GM23338 (cell line): ENCODE measurements around the gene RUSF1. TPM values are rescaled to one million over a fixed set of nuclear protein-coding genes. Genes with fewer than 3 reads are reported as not detected.

Experiments
- ATAC-seq: fragments of 200-7000 bp; cut with Tn5 transposase; 3 replicates; pipeline ENCODE4 v1.9.1; 2020
- DNase-seq: peaks from one replicate; pipeline ENCODE4 v3.0.0-alpha.2; 2015; ENCODE audit warnings: low spot score
- H2AFZ ChIP-seq: fragments of 200-600 bp; sonication (generic); 2 replicates; pipeline ENCODE4 v1.8.0; 2016; ENCODE audit warnings: antibody characterized with exemption, mild to moderate bottlenecking, moderate library complexity
- H3F3A ChIP-seq: fragments of 200-600 bp; sonication (generic); replicated peaks from 2 replicates; pipeline ENCODE4 v1.8.0; 2017; ENCODE audit warnings: antibody characterized with exemption, mixed run types, low read depth
- H3K27ac ChIP-seq: fragments of 200-600 bp; sonication (generic); 2 replicates; pipeline ENCODE4 v1.6.1; 2016; ENCODE audit warnings: low read depth
- H3K27me3 ChIP-seq: fragments of 200-600 bp; sonication (generic); 2 replicates; pipeline ENCODE4 v1.8.0; 2016; ENCODE audit warnings: mild to moderate bottlenecking, mixed run types, moderate library complexity; ENCODE audit not compliant: insufficient read depth
- H3K36me3 ChIP-seq: fragments of 200-600 bp; sonication (generic); 2 replicates; pipeline ENCODE4 v1.8.0; 2016; ENCODE audit warnings: mild to moderate bottlenecking; ENCODE audit not compliant: insufficient read depth
- H3K4me1 ChIP-seq: fragments of 200-600 bp; sonication (generic); 2 replicates; pipeline ENCODE4 v1.8.0; 2016; ENCODE audit warnings: mild to moderate bottlenecking, moderate library complexity; ENCODE audit not compliant: insufficient read depth
- H3K4me2 ChIP-seq: fragments of 200-600 bp; sonication (generic); 2 replicates; pipeline ENCODE4 v1.7.1; 2017; ENCODE audit warnings: mixed run types
- H3K4me3 ChIP-seq: fragments of 200-600 bp; sonication (generic); 2 replicates; pipeline ENCODE4 v1.6.1; 2016; ENCODE audit warnings: mixed run types
- H3K79me2 ChIP-seq: fragments of 200-600 bp; sonication (generic); replicated peaks from 2 replicates; pipeline ENCODE4 v1.8.0; 2017; ENCODE audit warnings: mild to moderate bottlenecking; ENCODE audit not compliant: insufficient read depth
- H3K9me2 ChIP-seq: fragments of 200-600 bp; sonication (generic); 2 replicates; pipeline ENCODE4 v1.8.0; 2017; ENCODE audit not compliant: insufficient read depth
- H4K20me1 ChIP-seq: fragments of 200-600 bp; sonication (generic); replicated peaks from 2 replicates; pipeline ENCODE4 v1.8.0; 2017; ENCODE audit warnings: mild to moderate bottlenecking; ENCODE audit not compliant: insufficient read depth
- H3K27ac Mint-ChIP-seq: 2 replicates; pipeline ENCODE4 v1.8.0; 2020; ENCODE audit warnings: inconsistent platforms, mild to moderate bottlenecking, moderate library complexity, mixed read lengths
- H3K27me3 Mint-ChIP-seq: 3 replicates; pipeline ENCODE4 v1.8.0; 2022; ENCODE audit warnings: low read depth, mild to moderate bottlenecking, moderate library complexity, mixed read lengths, inconsistent platforms; ENCODE audit not compliant: insufficient read depth, poor library complexity
- H3K36me3 Mint-ChIP-seq: 3 replicates; pipeline ENCODE4 v1.8.0; 2021; ENCODE audit warnings: low read depth, mild to moderate bottlenecking, inconsistent platforms, moderate library complexity, mixed read lengths
- H3K4me1 Mint-ChIP-seq: 3 replicates; pipeline ENCODE4 v1.8.0; 2020; ENCODE audit warnings: mild to moderate bottlenecking, inconsistent platforms, mixed read lengths
- H3K4me3 Mint-ChIP-seq: 3 replicates; pipeline ENCODE4 v1.8.0; 2021; ENCODE audit warnings: moderate library complexity, mild to moderate bottlenecking, inconsistent platforms, mixed read lengths
- H3K9me3 Mint-ChIP-seq: 3 replicates; pipeline ENCODE4 v1.8.0; 2020; ENCODE audit warnings: moderate library complexity, mild to moderate bottlenecking, inconsistent platforms, mixed read lengths
- CREB1 ChIP-seq: fragments of 250-450 bp; sonication (Bioruptor Pico); IDR thresholded peaks from 2 replicates; pipeline ENCODE4 v1.5.0; 2020; ENCODE audit warnings: low read depth, mild to moderate bottlenecking, moderate library complexity
- CTCF ChIP-seq, 2 experiments: fragments of 200-600 bp in 1 of 2; sonication (generic) in 1 of 2; conservative IDR thresholded peaks; 2 replicates each; pipeline versions ENCODE4 v1.5.1 to v1.6.1; 2016 to 2017; ENCODE audit warnings: antibody characterized with exemption in 2 of 2, low read depth in 2 of 2, mild to moderate bottlenecking in 2 of 2, moderate library complexity in 1 of 2
- EZH2 ChIP-seq: fragments of 200-600 bp; sonication (generic); IDR thresholded peaks from one replicate; pipeline ENCODE4 v1.8.0; 2017; ENCODE audit warnings: antibody characterized with exemption, mild to moderate bottlenecking, low read depth; ENCODE audit not compliant: unreplicated experiment
- JUNB ChIP-seq: IDR thresholded peaks from one replicate; pipeline ENCODE4 v1.6.1; 2016; ENCODE audit warnings: antibody characterized with exemption; ENCODE audit not compliant: unreplicated experiment
- polyA plus RNA-seq: library from polyadenylated mRNA; unstranded; fragments of >200 nt; fragmentation: Nextera tagmentation; extraction: Ambion mirVana; gene quantifications from 2 replicates; pipeline ENCODE4 v1.2.1, GENCODE V29; 2016
- total RNA-seq: library from RNA; depleted of rRNA; stranded (reverse); fragments of >200 nt; shearing (Covaris generic); gene quantifications from 2 replicates; pipeline ENCODE4 v1.2.3, GENCODE V29; 2014

The RUSF1 gene
- total and polyA plus RNA-seq, 2 experiments from 2014 or later, result 8.9 to 36.1 TPM

GRCh38 chr16:31460582-31461002 is 47.6 kb downstream of the RUSF1 start:
- Mint-ChIP-seq H3K27me3 (peaks cover 3% of the 10 kb centered on the region), H3K27ac (peak overlapping the region; percentile 88; the same call in 1 of the 2 replicates), H3K9me3 (peaks cover 4% of the 10 kb centered on the region; the same call in 2 of the 3 replicates), H3K4me1 (peaks cover 13% of the 10 kb centered on the region), H3K4me3 (peak overlapping the region; percentile 89; the same call in 2 of the 3 replicates), H3K36me3 (peaks cover 39% of the 10 kb centered on the region)
- Histone ChIP-seq H3K27me3 (no peaks in the 10 kb centered on the region), H3F3A (peaks cover 4% of the 10 kb centered on the region; the same call in 1 of the 2 replicates), H3K27ac (no peak overlapping the region), H2AFZ (no peak overlapping the region), H3K4me3 (peak overlapping the region; percentile 91), H4K20me1 (peaks cover 15% of the 10 kb centered on the region), H3K4me2 (peak overlapping the region; percentile 81; the same call in 1 of the 2 replicates), H3K9me2 (no peaks in the 10 kb centered on the region), H3K36me3 (no peaks in the 10 kb centered on the region; the same call in 1 of the 2 replicates), H3K4me1 (peaks cover 10% of the 10 kb centered on the region; the same call in 1 of the 2 replicates), H3K79me2 (peaks cover 21% of the 10 kb centered on the region)
- peak; percentile 61 to 73 for TF ChIP-seq CTCF (conservative IDR thresholded peaks at IDR 0.05; ENCODE audit: low read depth in 2 of 2)
- no peak for TF ChIP-seq CREB1 (CRISPR knock-in tag)
- TF ChIP-seq JUNB, result no peak
- no peak for TF ChIP-seq EZH2
- no peak for ATAC-seq
- DNase-seq, result peak; percentile 78

- Histone ChIP-seq H3K9me2 (no peaks in the 10 kb centered on the region), H3K4me2 (peak overlapping the region; percentile 99), H3F3A (peaks cover 4% of the 10 kb centered on the region; the same call in 1 of the 2 replicates), H3K27me3 (no peaks in the 10 kb centered on the region), H3K79me2 (peaks cover 26% of the 10 kb centered on the region), H3K4me3 (peak overlapping the region; percentile 91), H3K36me3 (no peaks in the 10 kb centered on the region), H4K20me1 (peaks cover 15% of the 10 kb centered on the region), H2AFZ (peak overlapping the region; percentile 70; the same call in 1 of the 2 replicates), H3K27ac (peak overlapping the region; percentile 93), H3K4me1 (peaks cover 16% of the 10 kb centered on the region; the same call in 1 of the 2 replicates)
- H3K9me3 Mint-ChIP-seq, result peaks cover 4% of the 10 kb centered on the region; the same call in 2 of the 3 replicates
- H3K4me3 Mint-ChIP-seq, result peak overlapping the region; percentile 89
- H3K27ac Mint-ChIP-seq, result peak overlapping the region; percentile 97
- ATAC-seq (peak; percentile 69), DNase-seq (peak; percentile 99)
- H3K36me3 Mint-ChIP-seq, result peaks cover 35% of the 10 kb centered on the region
- peaks cover 17% of the 10 kb centered on the region for H3K4me1 Mint-ChIP-seq
- peaks cover 5% of the 10 kb centered on the region for H3K27me3 Mint-ChIP-seq
- TF ChIP-seq EZH2, result no peak
- TF ChIP-seq CREB1 (CRISPR knock-in tag), result peak; percentile 90
Measured at GRCh38 chr16:31459687-31460581, 48.3 kb downstream of the RUSF1 start.
